HCT116 (cell line): ENCODE results near the gene ZNF236. TPM values are rescaled to one million over a fixed set of nuclear protein-coding genes. Genes with fewer than 3 reads are reported as not detected.

ENCODE experiments used
- ATAC-seq: fragments of 200-7000 bp; cut with Tn5 transposase; 2 replicates; pipeline ENCODE4 v1.9.1; 2020; ENCODE audit warnings: mild to moderate bottlenecking, moderate library complexity
- BruUV-seq: library from RNA; stranded (reverse); fragments of 400-500 nt; replicated peaks from 2 replicates; lab custom pipeline; 2021; lab: Mats Ljungman, UMichigan
- CTCF ChIA-PET: fragments of 300-600 bp; sonication (Branson Sonifier 250); formaldehyde crosslinking; loops from one replicate; lab custom pipeline; 2021; ENCODE audit warnings: antibody characterized with exemption; lab: Charles Lee
- POLR2A ChIA-PET: fragments of 300-600, 350-600 bp; sonication (Branson Sonifier 250); formaldehyde crosslinking; loops from one replicate; lab custom pipeline; 2021; ENCODE audit warnings: antibody characterized with exemption; lab: Charles Lee
- RAD21 ChIA-PET, 2 experiments: fragments of 300-600 bp; sonication (Branson Sonifier 250); formaldehyde crosslinking; loops; one replicate each; lab custom pipeline; 2023; ENCODE audit warnings: low total read pairs in 2 of 2; ENCODE audit not compliant: uncharacterized antibody in 2 of 2, unreplicated experiment in 2 of 2, low non-redundant PET in 1 of 2; lab: Charles Lee
- DNase-seq: peaks from one replicate; pipeline ENCODE4 v3.0.0-alpha.2; 2010; ENCODE audit warnings: low read depth, low spot score
- H2AFZ ChIP-seq: fragments of 200-600 bp; shearing (Covaris generic), sonication (generic); 2 replicates; pipeline ENCODE4 v1.6.1; 2017; ENCODE audit warnings: low read depth, mixed run types, mixed read lengths, antibody characterized with exemption, low read length; ENCODE audit not compliant: poor library complexity, severe bottlenecking
- H3K27ac ChIP-seq: 2 replicates; pipeline ENCODE4 v1.5.1; 2012; ENCODE audit warnings: low read depth, low read length
- H3K27me3 ChIP-seq: fragments of 200-600 bp; sonication (generic); 2 replicates; pipeline ENCODE4 v1.6.1; 2016; ENCODE audit warnings: mixed run types, low read length, mixed read lengths; ENCODE audit not compliant: insufficient read depth
- H3K36me3 ChIP-seq, 2 experiments: fragments of 200-500 bp in 1 of 2; fragments of 200-600 bp in 1 of 2; sonication (Bioruptor generic) in 1 of 2; sonication (generic) in 1 of 2; 2 replicates each; pipeline versions ENCODE4 v1.5.1 to v1.6.1; 2014 to 2016; ENCODE audit warnings: low read length in 2 of 2, inconsistent platforms in 1 of 2, mixed read lengths in 1 of 2, mixed run types in 1 of 2; ENCODE audit not compliant: insufficient read depth in 2 of 2, control insufficient read depth in 1 of 2
- H3K4me1 ChIP-seq, 2 experiments: fragments of 200-600 bp in 1 of 2; sonication (generic) in 1 of 2; 2 replicates each; pipeline versions ENCODE4 v1.5.1 to v1.6.1; 2012 to 2017; ENCODE audit warnings: low read length in 2 of 2, inconsistent platforms in 1 of 2, mild to moderate bottlenecking in 1 of 2, mixed read lengths in 1 of 2, mixed run types in 1 of 2, moderate library complexity in 1 of 2; ENCODE audit not compliant: insufficient read depth in 2 of 2, control insufficient read depth in 1 of 2
- H3K4me2 ChIP-seq: fragments of 200-600 bp; sonication (generic); 2 replicates; pipeline ENCODE4 v1.6.1; 2017; ENCODE audit warnings: mixed run types, low read length, mixed read lengths
- H3K4me3 ChIP-seq, 2 experiments: fragments of 200-600 bp in 1 of 2; sonication (generic) in 1 of 2; replicated peaks in 1 of 2; 2 replicates each; pipeline ENCODE4 v1.5.1; 2011 to 2016; ENCODE audit warnings: low read length in 2 of 2, control low read depth in 1 of 2, low read depth in 1 of 2, mild to moderate bottlenecking in 1 of 2, mixed read lengths in 1 of 2, mixed run types in 1 of 2
- H3K79me2 ChIP-seq: fragments of 200-600 bp; sonication (generic); 2 replicates; pipeline ENCODE4 v1.6.1; 2017; ENCODE audit warnings: mild to moderate bottlenecking, mixed run types, low read length, moderate library complexity, mixed read lengths; ENCODE audit not compliant: insufficient read depth
- H3K9ac ChIP-seq: fragments of 200-600 bp; sonication (generic); 2 replicates; pipeline ENCODE4 v1.6.1; 2016; ENCODE audit warnings: low read length, mixed read lengths
- H3K9me2 ChIP-seq: fragments of 200-600 bp; sonication (generic), shearing (Covaris generic); 2 replicates; pipeline ENCODE4 v1.6.1; 2017; ENCODE audit warnings: mixed run types, mild to moderate bottlenecking, moderate library complexity; ENCODE audit not compliant: insufficient read depth
- H3K9me3 ChIP-seq, 2 experiments: fragments of 200-500 bp in 1 of 2; fragments of 200-600 bp in 1 of 2; sonication (Bioruptor generic) in 1 of 2; sonication (generic) in 1 of 2; 2 replicates each; pipeline ENCODE4 v1.6.1; 2014 to 2017; ENCODE audit warnings: low read length in 2 of 2, mixed read lengths in 2 of 2, inconsistent platforms in 1 of 2, low read depth in 1 of 2, mild to moderate bottlenecking in 1 of 2, mixed run types in 1 of 2, moderate library complexity in 1 of 2; ENCODE audit not compliant: control insufficient read depth in 1 of 2, insufficient read depth in 1 of 2
- H4K20me1 ChIP-seq: fragments of 200-600 bp; sonication (generic), shearing (Covaris generic); 2 replicates; pipeline ENCODE4 v1.6.1; 2017; ENCODE audit warnings: mixed run types, mild to moderate bottlenecking, moderate library complexity; ENCODE audit not compliant: insufficient read depth
- CBX3 ChIP-seq: IDR thresholded peaks from 2 replicates; pipeline ENCODE4 v1.6.1; 2012; ENCODE audit warnings: low read depth
- FOSL1 ChIP-seq: IDR thresholded peaks from 2 replicates; pipeline ENCODE4 v1.6.1; 2012; ENCODE audit warnings: low read depth
- JUND ChIP-seq: IDR thresholded peaks from 2 replicates; pipeline ENCODE4 v1.6.1; 2012
- SRF ChIP-seq: IDR thresholded peaks from 2 replicates; pipeline ENCODE4 v1.6.1; 2012; ENCODE audit warnings: low read depth
- YY1 ChIP-seq: IDR thresholded peaks from 2 replicates; pipeline ENCODE4 v1.6.1; 2011; ENCODE audit warnings: low read length, low read depth, moderate library complexity, mild to moderate bottlenecking; ENCODE audit not compliant: insufficient replicate concordance; ENCODE audit errors: extremely low read depth
- ZNF274 ChIP-seq: fragments of 200-500 bp; sonication (Bioruptor generic); IDR thresholded peaks from 2 replicates; pipeline ENCODE4 v1.6.1; 2014; ENCODE audit warnings: mild to moderate bottlenecking, low read depth, low read length, inconsistent platforms
- intact Hi-C: fragments of 100-400 bp; cut with micrococcal nuclease; formaldehyde crosslinking; loops from 2 replicates; pipeline ENCODE4 v1.10.0; 2022
- total RNA-seq: library from RNA; stranded (reverse); gene quantifications from one replicate; pipeline ENCODE4 v1.2.1, GENCODE V29; 2021; ENCODE audit not compliant: unreplicated experiment

Gene ZNF236
- total RNA-seq, 1 experiment from 2014 or later: 15.0 TPM

GRCh38 chr18:76974386-76974785 is 152.0 kb downstream of the ZNF236 start:
- RAD21 ChIA-PET: no interaction called here
- Histone ChIP-seq H3K4me1 (no peaks in the 10 kb centered on the region), H3K9me2 (no peaks in the 10 kb centered on the region), H3K4me2 (no peak overlapping the region), H4K20me1 (no peaks in the 10 kb centered on the region)
- intact Hi-C loops: no loop called here
- ATAC-seq: no peak
- TF ChIP-seq ZNF274: no peak
- TF ChIP-seq, all 23 proteins: peak for 0
- CTCF ChIA-PET: no interaction called here
- H3K4me3 ChIP-seq: no peak overlapping the region
- H2AFZ ChIP-seq: no peak overlapping the region
- no TSS peak for BruUV-seq
- no peaks in the 10 kb centered on the region for H3K27me3 ChIP-seq
- DNase-seq: no peak
- POLR2A ChIA-PET: no interaction called here
- H3K36me3 ChIP-seq: no peaks in the 10 kb centered on the region
- H3K79me2 ChIP-seq: no peaks in the 10 kb centered on the region
- H3K9me3 ChIP-seq: no peaks in the 10 kb centered on the region
- H3K27ac ChIP-seq: no peak overlapping the region
- H3K9ac ChIP-seq: no peak overlapping the region

- CTCF ChIA-PET: no interaction called here
- Histone ChIP-seq H3K27ac (no peak overlapping the region), H3K9ac (no peak overlapping the region), H3K4me3 (no peak overlapping the region), H3K4me1 (no peaks in the 10 kb centered on the region), H3K9me2 (no peaks in the 10 kb centered on the region), H2AFZ (no peak overlapping the region), H3K36me3 (no peaks in the 10 kb centered on the region), H3K4me2 (no peak overlapping the region), H3K9me3 (no peaks in the 10 kb centered on the region), H3K27me3 (no peaks in the 10 kb centered on the region), H3K79me2 (no peaks in the 10 kb centered on the region), H4K20me1 (no peaks in the 10 kb centered on the region)
- POLR2A ChIA-PET: interaction anchor here (0.7 kb wide), 1 partner anchor 202 kb away, joined by 3 read pairs; no protein-coding TSS in a partner anchor
- RAD21 ChIA-PET: no interaction called here
- intact Hi-C loops: no loop called here
- ATAC-seq (no peak), DNase-seq (no peak)
- no peak for TF ChIP-seq YY1
- no peak for TF ChIP-seq CBX3
- TF ChIP-seq SRF: no peak
- no peak for TF ChIP-seq FOSL1
- no peak for TF ChIP-seq JUND
- BruUV-seq: no TSS peak
Observed at GRCh38 chr18:76975577-76976110, 153.3 kb downstream of the ZNF236 start.
